Activated CD8-positive, alpha-beta memory T cell treated with anti-CD3 and anti-CD28 coated beads, Interleukin-2, amount 10 ng/mL, durations not matched to agents 7 days and 5 days (primary cell): ENCODE measurements around the gene RBM39. TPM values are rescaled to one million over a fixed set of nuclear protein-coding genes. Genes with fewer than 3 reads are reported as not detected.
A peak's percentile ranks its signal among the peaks of the same experiment; 100 is the strongest.
"Not testable (repeated sequence)": the region's sequence is repeated elsewhere in the genome, so short reads cannot be mapped to it uniquely, and the experiment has no call there.

Source experiments
- ATAC-seq: fragments of 150-1000 bp; cut with Tn5 transposase; one replicate; pipeline ENCODE4 v1.10.0; 2021; ENCODE audit warnings: moderate library complexity
- CTCF ChIA-PET: fragments of 350-600 bp; sonication (Branson Sonifier 250); formaldehyde crosslinking; loops from one replicate; lab custom pipeline; 2021; ENCODE audit warnings: antibody characterized with exemption; lab: Charles Lee
- DNase-seq: peaks from one replicate; pipeline ENCODE4 v3.0.0-alpha.2; 2020
- H3K27ac Mint-ChIP-seq: one replicate; pipeline ENCODE4 v1.8.0; 2021; ENCODE audit warnings: mild to moderate bottlenecking, mixed read lengths
- H3K27me3 Mint-ChIP-seq: one replicate; pipeline ENCODE4 v1.8.0; 2021; ENCODE audit warnings: mixed read lengths
- H3K36me3 Mint-ChIP-seq: one replicate; pipeline ENCODE4 v1.8.0; 2021; ENCODE audit warnings: mild to moderate bottlenecking, mixed read lengths
- H3K4me1 Mint-ChIP-seq: one replicate; pipeline ENCODE4 v1.8.0; 2021; ENCODE audit warnings: mixed read lengths
- H3K4me3 Mint-ChIP-seq: one replicate; pipeline ENCODE4 v1.8.0; 2021; ENCODE audit warnings: mild to moderate bottlenecking, moderate library complexity, mixed read lengths
- H3K9me3 Mint-ChIP-seq: one replicate; pipeline ENCODE4 v1.8.0; 2022; ENCODE audit warnings: low read depth, mixed read lengths
- total RNA-seq, 2 experiments: library from RNA; stranded (reverse); gene quantifications; one replicate each; pipeline ENCODE4 v1.2.3, GENCODE V29; 2021

RBM39 gene
- total RNA-seq, 2 experiments from 2014 or later: 357 to 360 TPM

- not testable (repeated sequence) for ATAC-seq
Measured at GRCh38 chr20:35706591-35707529, 35.2 kb downstream of the RBM39 start.

GRCh38 chr20:35705894-35706293, 36.2 kb downstream of the RBM39 start:
- H3K27ac Mint-ChIP-seq, ATAC-seq, H3K27me3 Mint-ChIP-seq, H3K9me3 Mint-ChIP-seq, H3K4me3 Mint-ChIP-seq: not testable (repeated sequence)
- DNase-seq: peak; percentile 28
- Mint-ChIP-seq H3K4me1 (peaks cover 42% of the 10 kb centered on the region), H3K36me3 (peaks cover 67% of the 10 kb centered on the region)
- CTCF ChIA-PET: interaction anchor here (0.9 to 2.3 kb wide), 2 partner anchors 9 to 29 kb away, joined by 4 to 8 read pairs; no protein-coding TSS in a partner anchor

More at GRCh38 chr20:35706591-35707529, 35.2 kb downstream of the RBM39 start:
- H3K27me3 Mint-ChIP-seq, H3K27ac Mint-ChIP-seq, H3K4me3 Mint-ChIP-seq, H3K9me3 Mint-ChIP-seq: not testable (repeated sequence)
- Mint-ChIP-seq H3K36me3 (peaks cover 73% of the 10 kb centered on the region), H3K4me1 (peaks cover 47% of the 10 kb centered on the region)
- CTCF ChIA-PET: interaction anchor here (0.9 to 2.3 kb wide), 2 partner anchors 8 to 28 kb away, joined by 4 to 8 read pairs; no protein-coding TSS in a partner anchor
- DNase-seq: peak; percentile 18

DNA sequence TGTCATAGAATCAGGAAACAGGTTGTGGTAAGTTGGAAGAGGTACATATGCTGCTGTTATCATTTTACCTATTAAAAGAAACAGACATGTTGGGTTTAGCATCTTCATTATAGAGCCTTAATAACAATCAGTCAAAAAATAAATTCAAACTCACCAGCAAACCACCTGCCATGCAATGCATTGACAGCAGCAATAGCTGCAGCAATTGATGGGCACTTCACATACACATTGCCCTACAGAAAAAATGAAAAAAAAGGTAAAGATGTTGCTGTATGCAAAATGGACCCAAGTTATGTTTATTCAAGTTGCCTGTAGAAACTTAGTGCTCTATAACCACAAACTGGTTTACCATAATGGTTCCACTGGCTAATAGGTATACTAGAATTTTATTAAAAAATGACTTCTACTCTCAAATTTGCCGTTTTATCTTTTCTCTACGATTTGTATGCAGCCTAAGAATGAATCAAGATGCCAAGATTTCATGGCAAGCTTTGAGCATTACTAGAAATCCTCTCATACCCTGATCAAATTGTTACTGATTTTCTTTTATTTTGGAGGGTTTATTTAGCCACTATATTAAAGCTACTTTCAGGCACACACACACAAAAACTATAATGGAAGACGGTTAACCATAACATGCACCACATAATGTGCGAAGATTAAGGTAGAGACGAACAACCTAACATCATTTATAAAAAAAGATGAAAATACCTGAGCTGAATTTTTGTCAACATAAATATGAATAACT, 37.4 kb downstream of the RBM39 start:
- no peak for ATAC-seq
- peaks cover 42% of the 10 kb centered on the region for H3K4me1 Mint-ChIP-seq
- peak overlapping the region; percentile 71 for H3K27ac Mint-ChIP-seq
- H3K27me3 Mint-ChIP-seq: no peaks in the 10 kb centered on the region
- no peak for DNase-seq
- CTCF ChIA-PET: interaction anchor here (1.2 to 2.3 kb wide), 2 partner anchors 30 to 250 kb away, joined by 4 to 8 read pairs; partner anchors contain the start of gene SCAND1
- no peaks in the 10 kb centered on the region for H3K9me3 Mint-ChIP-seq
- no peak overlapping the region for H3K4me3 Mint-ChIP-seq
- H3K36me3 Mint-ChIP-seq: peaks cover 60% of the 10 kb centered on the region

- Mint-ChIP-seq H3K4me3 (no peak overlapping the region), H3K4me1 (peaks cover 39% of the 10 kb centered on the region), H3K27ac (peak overlapping the region; percentile 11), H3K9me3 (no peaks in the 10 kb centered on the region), H3K36me3 (peaks cover 50% of the 10 kb centered on the region), H3K27me3 (no peaks in the 10 kb centered on the region)
- DNase-seq (no peak), ATAC-seq (no peak)
- CTCF ChIA-PET: interaction anchor here (0.8 to 5.2 kb wide), 4 partner anchors 8 to 84 kb away, joined by 3 to 28 read pairs (median 4); partner anchors contain the start of gene RBM39
Measured at GRCh38 chr20:35702824-35703695, 39.0 kb downstream of the RBM39 start.

- CTCF ChIA-PET: interaction anchor here (0.8 to 5.2 kb wide), 5 partner anchors 9 to 101 kb away, joined by 3 to 28 read pairs (median 4); partner anchors contain the start of gene RBM39
- Mint-ChIP-seq H3K9me3 (no peaks in the 10 kb centered on the region), H3K27ac (peak overlapping the region; percentile 53), H3K36me3 (peaks cover 46% of the 10 kb centered on the region), H3K4me3 (peak overlapping the region; percentile 14), H3K27me3 (no peaks in the 10 kb centered on the region), H3K4me1 (peaks cover 48% of the 10 kb centered on the region)
- DNase-seq (peak; percentile 35), ATAC-seq (no peak)
Measured at GRCh38 chr20:35702051-35702823, 39.8 kb downstream of the RBM39 start.

DNA sequence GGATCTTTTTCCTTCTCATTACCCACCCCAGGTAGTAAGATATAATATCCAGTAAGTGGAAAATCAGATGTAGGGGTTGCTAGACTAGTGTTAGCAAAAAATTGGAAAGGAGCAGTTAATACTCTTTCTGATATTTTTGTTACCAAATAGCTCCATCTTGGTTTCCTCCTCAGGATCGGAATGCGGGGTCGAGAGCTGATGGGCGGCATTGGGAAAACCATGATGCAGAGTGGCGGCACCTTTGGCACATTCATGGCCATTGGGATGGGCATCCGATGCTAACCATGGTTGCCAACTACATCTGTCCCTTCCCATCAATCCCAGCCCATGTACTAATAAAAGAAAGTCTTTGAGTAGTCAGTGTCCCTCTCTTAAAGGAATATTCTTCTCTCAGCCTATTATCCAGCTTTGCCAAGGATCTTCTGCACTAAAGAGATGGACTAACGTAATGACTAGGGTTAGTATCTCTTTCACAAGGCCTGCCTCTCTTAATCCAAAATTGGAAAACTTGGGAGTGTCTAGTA, 41.4 kb downstream of the RBM39 start:
- peak overlapping the region; percentile 90 for H3K4me3 Mint-ChIP-seq
- no peaks in the 10 kb centered on the region for H3K27me3 Mint-ChIP-seq
- H3K36me3 Mint-ChIP-seq: peaks cover 34% of the 10 kb centered on the region
- no peak for ATAC-seq
- peak; percentile 36 for DNase-seq
- CTCF ChIA-PET: interaction anchor here (1.0 to 5.2 kb wide), 6 partner anchors 11 to 184 kb away, joined by 3 to 28 read pairs (median 6); no protein-coding TSS in a partner anchor
- no peaks in the 10 kb centered on the region for H3K9me3 Mint-ChIP-seq
- H3K4me1 Mint-ChIP-seq: peaks cover 46% of the 10 kb centered on the region
- peak overlapping the region; percentile 98 for H3K27ac Mint-ChIP-seq

GRCh38 chr20:35699957-35700624, 42.0 kb downstream of the RBM39 start:
- ATAC-seq (no peak), DNase-seq (no peak)
- Mint-ChIP-seq H3K27me3 (no peaks in the 10 kb centered on the region), H3K4me3 (peak overlapping the region; percentile 90), H3K27ac (peak overlapping the region; percentile 98), H3K4me1 (peaks cover 48% of the 10 kb centered on the region), H3K36me3 (peaks cover 37% of the 10 kb centered on the region), H3K9me3 (no peaks in the 10 kb centered on the region)
- CTCF ChIA-PET: interaction anchor here (0.9 to 5.2 kb wide), 12 partner anchors 11 to 255 kb away, joined by 3 to 28 read pairs (median 5); partner anchors contain the start of genes RBM39 and SCAND1

- Mint-ChIP-seq H3K36me3 (peaks cover 33% of the 10 kb centered on the region), H3K4me3 (peak within 1 kb of the TSS; percentile 90), H3K27me3 (no peaks in the 10 kb centered on the region), H3K27ac (peak within 1 kb of the TSS; percentile 98), H3K9me3 (no peaks in the 10 kb centered on the region), H3K4me1 (peaks cover 42% of the 10 kb centered on the region)
- CTCF ChIA-PET: interaction anchor here (0.9 to 5.2 kb wide), 14 partner anchors 12 to 255 kb away, joined by 3 to 28 read pairs (median 5); partner anchors contain the start of genes RBM39 and SCAND1
- ATAC-seq (peak; percentile 94), DNase-seq (peak; percentile 92)
Measured at GRCh38 chr20:35699127-35699956, 42.7 kb downstream of the RBM39 start, which contains the start of the genes NFS1 and ROMO1. Gene NFS1, minus strand, starts transcription at chr20:35699352. Its CDS starts 64 bp downstream, at chr20:35699288. Gene ROMO1, plus strand, starts transcription at chr20:35699405. Its CDS starts 228 bp downstream, at chr20:35699633.

DNA sequence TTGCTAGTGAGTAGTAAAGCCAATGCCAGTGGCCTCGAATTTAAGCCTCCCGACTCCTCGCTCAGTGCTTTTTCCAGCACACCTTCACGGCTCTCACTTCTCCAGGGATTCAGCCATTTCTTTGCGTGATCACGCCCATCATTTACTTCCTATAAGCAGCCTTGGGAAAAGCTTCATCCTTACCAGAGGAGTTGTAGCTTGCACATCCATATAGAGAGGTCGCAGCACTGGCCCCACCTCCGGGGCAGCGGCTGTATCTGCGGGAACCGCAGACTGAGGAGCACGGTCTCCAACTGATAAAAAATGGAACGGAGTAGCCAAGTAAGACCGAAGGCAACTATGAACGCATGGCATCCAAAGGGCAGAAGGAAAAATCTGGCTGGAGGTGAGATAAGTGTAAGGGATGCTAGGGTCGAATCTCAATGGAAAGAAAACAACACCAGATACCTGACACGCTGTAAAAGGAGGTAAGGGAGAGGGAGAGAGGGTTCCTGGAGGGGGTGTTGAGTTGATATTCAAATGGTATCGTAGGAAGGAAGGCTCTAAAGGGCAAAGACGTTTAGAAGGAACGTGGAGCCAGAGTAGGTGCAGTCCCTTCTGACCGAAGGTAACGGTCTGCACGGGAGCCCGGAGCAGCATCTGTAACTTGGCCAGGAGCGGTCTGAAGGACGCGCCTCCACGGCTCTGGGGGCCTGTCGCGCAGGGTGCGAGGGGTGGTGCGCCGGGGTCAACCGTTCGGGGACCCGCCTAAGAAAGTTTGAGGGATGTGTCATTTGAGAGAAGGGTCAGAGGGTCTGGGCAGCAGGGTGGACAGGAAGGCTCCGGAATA, 43.5 kb downstream of the RBM39 start:
- H3K27me3 Mint-ChIP-seq: no peaks in the 10 kb centered on the region
- H3K36me3 Mint-ChIP-seq: peaks cover 25% of the 10 kb centered on the region
- ATAC-seq (peak; percentile 41), DNase-seq (peak; percentile 40)
- H3K9me3 Mint-ChIP-seq: no peaks in the 10 kb centered on the region
- peak overlapping the region; percentile 90 for H3K4me3 Mint-ChIP-seq
- H3K27ac Mint-ChIP-seq: peak overlapping the region; percentile 81
- CTCF ChIA-PET: interaction anchor here (1.0 to 5.2 kb wide), 7 partner anchors 13 to 79 kb away, joined by 3 to 28 read pairs (median 5); no protein-coding TSS in a partner anchor
- peaks cover 39% of the 10 kb centered on the region for H3K4me1 Mint-ChIP-seq
